D721Med (cell line): ENCODE measurements around the gene PGM5.

ENCODE experiments used
- DNase-seq: peaks from one replicate; pipeline ENCODE4 v3.0.0; 2011; ENCODE audit warnings: low spot score; ENCODE audit not compliant: insufficient read length
- FAIRE-seq: peaks from 2 replicates; lab custom pipeline; 2011; peaks lifted over from hg19 to GRCh38; lab: Jason Lieb, UNC
- CTCF ChIP-seq: IDR thresholded peaks from 2 replicates; pipeline ENCODE4 v1.5.1; 2012; ENCODE audit warnings: mild to moderate bottlenecking, control low read depth; ENCODE audit not compliant: insufficient read depth; ENCODE audit errors: missing control alignments

Gene PGM5

GRCh38 chr9:68417762-68418161, 61.4 kb downstream of the PGM5 start:
- FAIRE-seq (no peak), DNase-seq (no peak)
- no peak for TF ChIP-seq CTCF

- no peak for DNase-seq
- FAIRE-seq: no peak
- TF ChIP-seq CTCF: no peak
Observed at GRCh38 chr9:68418259-68418845, 61.9 kb downstream of the PGM5 start.

GRCh38 chr9:68419901-68420300, 63.5 kb downstream of the PGM5 start:
- TF ChIP-seq CTCF: no peak
- no peak for FAIRE-seq

GRCh38 chr9:68426755-68427154, 70.3 kb downstream of the PGM5 start:
- TF ChIP-seq CTCF: no peak
- DNase-seq (no peak), FAIRE-seq (no peak)

More at GRCh38 chr9:68419901-68420300, 63.5 kb downstream of the PGM5 start:
- DNase-seq: no peak

- no peak for FAIRE-seq
- no peak for DNase-seq
- no peak for TF ChIP-seq CTCF
Observed at GRCh38 chr9:68427216-68427977, 71.0 kb downstream of the PGM5 start.

- no peak for FAIRE-seq
- TF ChIP-seq CTCF: no peak
- DNase-seq: no peak
Observed at GRCh38 chr9:68428481-68428880, 72.1 kb downstream of the PGM5 start.

GRCh38 chr9:68429631-68430030, 73.2 kb downstream of the PGM5 start:
- FAIRE-seq: peak; percentile 99
- no peak for TF ChIP-seq CTCF
- DNase-seq: peak; percentile 45
